Adipocyte (in vitro differentiated cells): Measurements from ENCODE around the gene ZSCAN20.

Experiments used
- DNase-seq: peaks from one replicate; pipeline ENCODE4 v3.0.0-alpha.2; 2015; ENCODE audit warnings: low read depth
- H3K27me3 ChIP-seq: replicated peaks from 2 replicates; pipeline ENCODE4 v1.7.0; 2013; ENCODE audit warnings: mild to moderate bottlenecking, low read length, moderate library complexity; ENCODE audit not compliant: control insufficient read depth, insufficient read depth
- H3K36me3 ChIP-seq: 2 replicates; pipeline ENCODE4 v1.7.0; 2013; ENCODE audit warnings: low read length, mild to moderate bottlenecking, moderate library complexity; ENCODE audit not compliant: control insufficient read depth, insufficient read depth, severe bottlenecking
- H3K4me1 ChIP-seq: 2 replicates; pipeline ENCODE4 v1.7.0; 2013; ENCODE audit warnings: mild to moderate bottlenecking, low read length, moderate library complexity; ENCODE audit not compliant: control insufficient read depth, insufficient read depth
- H3K4me3 ChIP-seq: 2 replicates; pipeline ENCODE4 v1.7.0; 2013; ENCODE audit warnings: mild to moderate bottlenecking, low read length, moderate library complexity
- H3K9ac ChIP-seq: 2 replicates; pipeline ENCODE4 v1.7.0; 2013; ENCODE audit warnings: mild to moderate bottlenecking, low read length, moderate library complexity
- H3K9me3 ChIP-seq: 2 replicates; pipeline ENCODE4 v1.7.0; 2013; ENCODE audit warnings: mild to moderate bottlenecking, low read length, moderate library complexity; ENCODE audit not compliant: control insufficient read depth

The ZSCAN20 gene

GRCh38 chr1:33516891-33517567 lies 44.6 kb downstream of the ZSCAN20 start:
- no peaks in the 10 kb centered on the region for H3K27me3 ChIP-seq
- no peak overlapping the region for H3K9ac ChIP-seq
- peak; percentile 2 for DNase-seq
- no peak overlapping the region for H3K4me3 ChIP-seq
- no peaks in the 10 kb centered on the region for H3K4me1 ChIP-seq
- no peaks in the 10 kb centered on the region for H3K9me3 ChIP-seq
- H3K36me3 ChIP-seq: peaks cover under 1% of the 10 kb centered on the region

- H3K27me3 ChIP-seq: no peaks in the 10 kb centered on the region
- H3K9ac ChIP-seq: no peak overlapping the region
- no peaks in the 10 kb centered on the region for H3K4me1 ChIP-seq
- peak; percentile 15 for DNase-seq
- no peaks in the 10 kb centered on the region for H3K9me3 ChIP-seq
- H3K4me3 ChIP-seq: no peak overlapping the region
- H3K36me3 ChIP-seq: peaks cover 5% of the 10 kb centered on the region
Observed at GRCh38 chr1:33517596-33518250, 45.3 kb downstream of the ZSCAN20 start.

GRCh38 chr1:33519240-33519884 lies 46.9 kb downstream of the ZSCAN20 start:
- no peak for DNase-seq
- Histone ChIP-seq H3K4me3 (no peak overlapping the region), H3K4me1 (peaks cover under 1% of the 10 kb centered on the region), H3K9ac (no peak overlapping the region), H3K27me3 (no peaks in the 10 kb centered on the region), H3K9me3 (no peaks in the 10 kb centered on the region), H3K36me3 (peaks cover 5% of the 10 kb centered on the region)

GRCh38 chr1:33524586-33524985 lies 52.1 kb downstream of the ZSCAN20 start:
- Histone ChIP-seq H3K4me3 (no peak overlapping the region), H3K27me3 (no peaks in the 10 kb centered on the region), H3K4me1 (peaks cover 8% of the 10 kb centered on the region), H3K9ac (no peak overlapping the region), H3K36me3 (peaks cover 14% of the 10 kb centered on the region), H3K9me3 (no peaks in the 10 kb centered on the region)
- DNase-seq: no peak

GRCh38 chr1:33527934-33528333 lies 55.5 kb downstream of the ZSCAN20 start:
- Histone ChIP-seq H3K4me1 (peaks cover 8% of the 10 kb centered on the region), H3K9ac (no peak overlapping the region), H3K4me3 (no peak overlapping the region), H3K27me3 (no peaks in the 10 kb centered on the region), H3K9me3 (no peaks in the 10 kb centered on the region), H3K36me3 (peaks cover 8% of the 10 kb centered on the region)
- DNase-seq: no peak

- Histone ChIP-seq H3K9me3 (no peaks in the 10 kb centered on the region), H3K27me3 (no peaks in the 10 kb centered on the region), H3K9ac (no peak overlapping the region), H3K4me3 (no peak overlapping the region), H3K36me3 (peaks cover 8% of the 10 kb centered on the region), H3K4me1 (peaks cover 1% of the 10 kb centered on the region)
- no peak for DNase-seq
Observed at GRCh38 chr1:33529957-33530356, 57.5 kb downstream of the ZSCAN20 start.

- Histone ChIP-seq H3K4me3 (no peak overlapping the region), H3K36me3 (no peaks in the 10 kb centered on the region), H3K4me1 (no peaks in the 10 kb centered on the region), H3K9me3 (no peaks in the 10 kb centered on the region), H3K27me3 (no peaks in the 10 kb centered on the region), H3K9ac (no peak overlapping the region)
- no peak for DNase-seq
Observed at GRCh38 chr1:33532250-33532649, 59.8 kb downstream of the ZSCAN20 start.

- Histone ChIP-seq H3K9me3 (no peaks in the 10 kb centered on the region), H3K4me3 (no peak overlapping the region), H3K36me3 (no peaks in the 10 kb centered on the region)
Observed at GRCh38 chr1:33532936-33533335, 60.5 kb downstream of the ZSCAN20 start.

GRCh38 chr1:33535334-33535733 lies 62.9 kb downstream of the ZSCAN20 start:
- H3K9ac ChIP-seq: no peak overlapping the region
- no peaks in the 10 kb centered on the region for H3K4me1 ChIP-seq
- H3K27me3 ChIP-seq: no peaks in the 10 kb centered on the region
- no peak overlapping the region for H3K4me3 ChIP-seq
- H3K36me3 ChIP-seq: no peaks in the 10 kb centered on the region
- DNase-seq: no peak
- H3K9me3 ChIP-seq: no peaks in the 10 kb centered on the region

More at GRCh38 chr1:33532936-33533335, 60.5 kb downstream of the ZSCAN20 start:
- DNase-seq: no peak
- no peaks in the 10 kb centered on the region for H3K4me1 ChIP-seq
- no peak overlapping the region for H3K9ac ChIP-seq
- H3K27me3 ChIP-seq: no peaks in the 10 kb centered on the region

GRCh38 chr1:33537885-33538284 lies 65.4 kb downstream of the ZSCAN20 start:
- no peaks in the 10 kb centered on the region for H3K9me3 ChIP-seq
- H3K36me3 ChIP-seq: peaks cover 4% of the 10 kb centered on the region
- H3K4me1 ChIP-seq: no peaks in the 10 kb centered on the region
- no peak for DNase-seq
- no peak overlapping the region for H3K4me3 ChIP-seq
- H3K9ac ChIP-seq: no peak overlapping the region
- no peaks in the 10 kb centered on the region for H3K27me3 ChIP-seq

GRCh38 chr1:33541966-33542365 lies 69.5 kb downstream of the ZSCAN20 start:
- Histone ChIP-seq H3K4me3 (no peak overlapping the region), H3K36me3 (peaks cover 9% of the 10 kb centered on the region), H3K27me3 (no peaks in the 10 kb centered on the region), H3K9ac (no peak overlapping the region), H3K4me1 (no peaks in the 10 kb centered on the region), H3K9me3 (no peaks in the 10 kb centered on the region)
- DNase-seq: no peak
